CD14-positive monocyte (primary cell): ENCODE data around the gene FNIP2. TPM values are rescaled to one million over a fixed set of nuclear protein-coding genes. Genes with fewer than 3 reads are reported as not detected.
"Not testable (repeated sequence)": the region's sequence is repeated elsewhere in the genome, so short reads cannot be mapped to it uniquely, and the experiment has no call there.

Experiments
- DNase-seq, 3 donors: peaks; one replicate each; pipeline ENCODE4 v3.0.0-alpha.2; 2011 to 2022
- H2AFZ ChIP-seq: 2 replicates; pipeline ENCODE4 v1.6.0; 2012; ENCODE audit warnings: mild to moderate bottlenecking, low read depth, low read length, inconsistent platforms; ENCODE audit not compliant: insufficient read depth, poor library complexity, severe bottlenecking
- H3K27ac ChIP-seq, 2 donors: 1 replicate in 1 of 2; 2 replicates in 1 of 2; pipeline ENCODE4 v1.5.1; 2012 to 2013; ENCODE audit warnings: low read length in 2 of 2, control low read depth in 1 of 2, inconsistent platforms in 1 of 2, low read depth in 1 of 2, mild to moderate bottlenecking in 1 of 2
- H3K27me3 ChIP-seq, 2 donors: one replicate each; pipeline versions ENCODE4 v1.6.0 to v1.6.1; 2011 to 2013; ENCODE audit warnings: low read length in 2 of 2; ENCODE audit not compliant: control insufficient read depth in 2 of 2, insufficient read depth in 2 of 2
- H3K36me3 ChIP-seq, 2 donors: replicated peaks in 1 of 2; 1 replicate in 1 of 2; 2 replicates in 1 of 2; pipeline versions ENCODE4 v1.5.1 to v1.6.1; 2012 to 2013; ENCODE audit warnings: low read length in 2 of 2, control low read depth in 1 of 2, inconsistent platforms in 1 of 2, mild to moderate bottlenecking in 1 of 2; ENCODE audit not compliant: insufficient read depth in 2 of 2, control insufficient read depth in 1 of 2
- H3K4me1 ChIP-seq, 2 donors: 1 replicate in 1 of 2; 2 replicates in 1 of 2; pipeline versions ENCODE4 v1.5.1 to v1.6.1; 2012 to 2013; ENCODE audit warnings: low read length in 2 of 2, control low read depth in 1 of 2, inconsistent platforms in 1 of 2, mild to moderate bottlenecking in 1 of 2, moderate library complexity in 1 of 2; ENCODE audit not compliant: insufficient read depth in 2 of 2, control insufficient read depth in 1 of 2
- H3K4me2 ChIP-seq: replicated peaks from 2 replicates; pipeline ENCODE3; 2012; ENCODE audit warnings: low read length, moderate library complexity, mild to moderate bottlenecking; ENCODE audit not compliant: poor library complexity, severe bottlenecking; ENCODE audit errors: extremely low read depth
- H3K4me3 ChIP-seq, 3 experiments: fragments of 200-600 bp in 1 of 3; sonication (generic) in 1 of 3; replicated peaks in 1 of 3; 1 replicate in 2 of 3; 2 replicates in 1 of 3; pipeline ENCODE4 v1.5.1; 2011 to 2013; ENCODE audit warnings: low read length in 3 of 3, mild to moderate bottlenecking in 3 of 3, control low read depth in 2 of 3, low read depth in 2 of 3, inconsistent platforms in 1 of 3, moderate library complexity in 1 of 3
- H3K79me2 ChIP-seq: 2 replicates; pipeline ENCODE4 v1.6.0; 2012; ENCODE audit warnings: mild to moderate bottlenecking, control low read depth, inconsistent platforms, low read length, moderate library complexity; ENCODE audit not compliant: insufficient read depth
- H3K9ac ChIP-seq: 2 replicates; pipeline ENCODE4 v1.6.0; 2017; ENCODE audit warnings: low read length, mild to moderate bottlenecking; ENCODE audit not compliant: insufficient read depth, poor library complexity, severe bottlenecking
- H3K9me3 ChIP-seq, 2 donors: replicated peaks in 1 of 2; 1 replicate in 1 of 2; 2 replicates in 1 of 2; pipeline versions ENCODE4 v1.5.1 to v1.6.1; 2012 to 2013; ENCODE audit warnings: low read length in 2 of 2, control low read depth in 1 of 2; ENCODE audit not compliant: control insufficient read depth in 1 of 2, insufficient read depth in 1 of 2
- H4K20me1 ChIP-seq: 2 replicates; pipeline ENCODE4 v1.6.0; 2012; ENCODE audit warnings: mild to moderate bottlenecking, low read length, control low read depth, moderate library complexity; ENCODE audit not compliant: insufficient read depth
- H3K27ac Mint-ChIP-seq, 7 donors: one replicate each; pipeline ENCODE4 v1.8.0; 2020; ENCODE audit warnings: mild to moderate bottlenecking in 7 of 7, mixed read lengths in 7 of 7, moderate library complexity in 6 of 7, inconsistent platforms in 2 of 7
- H3K27me3 Mint-ChIP-seq, 3 donors: one replicate each; pipeline ENCODE4 v1.8.0; 2021 to 2022; ENCODE audit warnings: low read depth in 3 of 3, mild to moderate bottlenecking in 3 of 3, mixed read lengths in 3 of 3, moderate library complexity in 3 of 3, inconsistent platforms in 1 of 3
- H3K36me3 Mint-ChIP-seq, 2 donors: one replicate each; pipeline ENCODE4 v1.8.0; 2020; ENCODE audit warnings: mixed read lengths in 2 of 2, inconsistent platforms in 1 of 2, mild to moderate bottlenecking in 1 of 2
- H3K4me1 Mint-ChIP-seq: one replicate; pipeline ENCODE4 v1.8.0; 2020; ENCODE audit warnings: mild to moderate bottlenecking, mixed read lengths
- H3K4me3 Mint-ChIP-seq, 2 donors: one replicate each; pipeline ENCODE4 v1.8.0; 2020; ENCODE audit warnings: mild to moderate bottlenecking in 2 of 2, mixed read lengths in 2 of 2, moderate library complexity in 1 of 2
- H3K9me3 Mint-ChIP-seq, 7 donors: one replicate each; pipeline ENCODE4 v1.8.0; 2020 to 2022; ENCODE audit warnings: mixed read lengths in 7 of 7, mild to moderate bottlenecking in 6 of 7, moderate library complexity in 6 of 7, inconsistent platforms in 2 of 7
- WGBS: methylation state at CpG from one replicate; pipeline ENCODE4 v1.1.5; 2013; ENCODE audit warnings: missing lambda C conversion rate; ENCODE audit not compliant: insufficient coverage; 5-methylcytosine and 5-hydroxymethylcytosine counted together
- intact Hi-C, 2 donors: fragments of 100-400 bp; cut with micrococcal nuclease; formaldehyde crosslinking; loops; one replicate each; pipeline versions ENCODE4 v1.15.0 to v1.15.1; 2023
- polyA plus RNA-seq, 3 donors: library from polyadenylated mRNA; depleted of rRNA in 1 of 3; unstranded in 2 of 3; stranded (reverse) in 1 of 3; fragments of 300-500 nt in 2 of 3; fragments of >200 nt in 1 of 3; fragmentation: Illumina TruSeq in 2 of 3; gene quantifications; 1 replicate in 2 of 3; 2 replicates in 1 of 3; pipeline ENCODE4 v1.2.3, GENCODE V29; 2012 to 2021
- TF ChIP-seq, protein P1 (sequence below): fragments of 200-600 bp; IDR thresholded peaks from one replicate; pipeline ENCODE4 v1.8.0; 2022; ENCODE audit warnings: antibody characterized with exemption, mild to moderate bottlenecking

FNIP2 gene
- polyA plus RNA-seq, 3 donors = 3.5 to 7.7 (median 5.7) TPM

DNA sequence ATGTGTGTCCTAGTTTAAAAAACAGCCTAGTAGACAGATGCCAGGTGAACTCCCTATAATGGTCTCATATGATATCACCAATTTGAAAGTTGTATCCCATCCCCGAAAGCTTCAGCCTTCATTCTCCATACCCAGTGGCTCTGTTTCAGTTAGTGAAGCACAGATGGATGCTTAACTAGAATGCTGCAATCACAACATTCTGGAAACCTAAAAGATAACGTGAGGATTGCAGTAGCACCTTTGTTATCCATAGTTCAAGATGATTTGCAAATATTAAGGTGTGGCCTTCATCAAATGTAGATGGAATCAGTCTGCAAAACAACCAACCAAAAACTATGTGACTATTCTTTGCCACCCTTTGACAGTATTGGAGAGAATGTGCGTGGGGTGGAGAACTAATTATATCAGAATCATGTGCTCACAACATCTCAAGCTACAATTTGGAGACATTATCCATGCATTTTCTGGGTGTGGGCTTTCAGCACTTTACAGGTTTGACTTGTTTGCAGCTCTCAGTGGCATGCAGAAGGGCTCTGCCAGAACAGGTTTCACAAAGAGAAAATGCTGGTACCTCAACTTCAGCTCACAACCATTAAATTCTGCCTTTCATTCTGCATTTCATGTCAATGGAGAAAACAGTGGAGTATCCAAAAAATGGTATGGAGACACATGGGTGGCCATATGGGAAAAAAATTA, 27.4 kb upstream of the FNIP2 start:
- H3K27ac ChIP-seq = no peak overlapping the region
- no peak overlapping the region for H3K4me2 ChIP-seq
- H3K4me1 ChIP-seq = no peaks in the 10 kb centered on the region
- H3K9me3 ChIP-seq = peaks cover 1 to 6% of the 10 kb centered on the region in 2 donors
- no CpG with 5 or more reads among the region's 3 CpGs for WGBS
- intact Hi-C loops = no loop called here
- H3K27me3 Mint-ChIP-seq = peaks cover 0 to 1% (median 0%) of the 10 kb centered on the region in 3 donors
- H3K36me3 Mint-ChIP-seq = no peaks in the 10 kb centered on the region
- no peaks in the 10 kb centered on the region for H3K79me2 ChIP-seq
- H3K9ac ChIP-seq = no peak overlapping the region
- H3K9me3 Mint-ChIP-seq = peaks cover 0 to 13% (median 8%) of the 10 kb centered on the region in 7 donors
- no peaks in the 10 kb centered on the region for H4K20me1 ChIP-seq
- H3K27me3 ChIP-seq = no peaks in the 10 kb centered on the region
- H3K4me3 Mint-ChIP-seq = no peak overlapping the region
- H3K36me3 ChIP-seq = no peaks in the 10 kb centered on the region
- no peak overlapping the region for H2AFZ ChIP-seq
- H3K4me1 Mint-ChIP-seq = no peaks in the 10 kb centered on the region
- no peak overlapping the region for H3K27ac Mint-ChIP-seq
- DNase-seq = no peak
- no peak overlapping the region for H3K4me3 ChIP-seq
- TF ChIP-seq, protein P1, sequence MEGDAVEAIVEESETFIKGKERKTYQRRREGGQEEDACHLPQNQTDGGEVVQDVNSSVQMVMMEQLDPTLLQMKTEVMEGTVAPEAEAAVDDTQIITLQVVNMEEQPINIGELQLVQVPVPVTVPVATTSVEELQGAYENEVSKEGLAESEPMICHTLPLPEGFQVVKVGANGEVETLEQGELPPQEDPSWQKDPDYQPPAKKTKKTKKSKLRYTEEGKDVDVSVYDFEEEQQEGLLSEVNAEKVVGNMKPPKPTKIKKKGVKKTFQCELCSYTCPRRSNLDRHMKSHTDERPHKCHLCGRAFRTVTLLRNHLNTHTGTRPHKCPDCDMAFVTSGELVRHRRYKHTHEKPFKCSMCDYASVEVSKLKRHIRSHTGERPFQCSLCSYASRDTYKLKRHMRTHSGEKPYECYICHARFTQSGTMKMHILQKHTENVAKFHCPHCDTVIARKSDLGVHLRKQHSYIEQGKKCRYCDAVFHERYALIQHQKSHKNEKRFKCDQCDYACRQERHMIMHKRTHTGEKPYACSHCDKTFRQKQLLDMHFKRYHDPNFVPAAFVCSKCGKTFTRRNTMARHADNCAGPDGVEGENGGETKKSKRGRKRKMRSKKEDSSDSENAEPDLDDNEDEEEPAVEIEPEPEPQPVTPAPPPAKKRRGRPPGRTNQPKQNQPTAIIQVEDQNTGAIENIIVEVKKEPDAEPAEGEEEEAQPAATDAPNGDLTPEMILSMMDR = no peak

DNA sequence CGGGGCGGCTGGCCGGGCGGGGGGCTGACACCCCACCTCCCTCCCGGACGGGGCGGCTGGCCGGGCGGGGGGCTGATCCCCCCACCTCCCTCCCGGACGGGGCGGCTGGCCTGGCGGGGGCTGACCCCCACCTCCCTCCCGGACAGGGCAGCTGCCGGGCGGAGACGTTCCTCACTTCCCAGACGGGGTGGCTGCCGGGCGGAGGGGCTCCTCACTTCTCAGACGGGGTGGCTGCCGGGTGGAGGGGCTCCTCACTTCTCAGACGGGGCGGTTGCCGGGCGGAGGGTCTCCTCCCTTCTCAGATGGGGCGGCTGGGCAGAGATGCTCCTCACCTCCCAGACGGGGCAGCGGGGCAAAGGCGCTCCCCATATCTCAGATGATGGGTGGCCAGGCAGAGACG, 22.3 kb upstream of the FNIP2 start:
- H3K27ac ChIP-seq, H3K36me3 ChIP-seq, H3K4me2 ChIP-seq, H3K9me3 ChIP-seq, H3K27ac Mint-ChIP-seq, DNase-seq, H3K4me3 ChIP-seq, H3K4me3 Mint-ChIP-seq, H3K4me1 ChIP-seq, intact Hi-C loops, H3K79me2 ChIP-seq, H3K36me3 Mint-ChIP-seq, H3K4me1 Mint-ChIP-seq, H3K27me3 Mint-ChIP-seq, H3K27me3 ChIP-seq, H4K20me1 ChIP-seq, H3K9ac ChIP-seq, H2AFZ ChIP-seq: not testable (repeated sequence)
- H3K9me3 Mint-ChIP-seq = peaks cover 0 to 16% (median 9%) of the 10 kb centered on the region in 7 donors
- 100% methylated on average over 7 of the region's 31 CpGs for WGBS
